Thyroid gland (tissue), 4 donors: ENCODE results near the gene LHX4. TPM values are rescaled to one million over a fixed set of nuclear protein-coding genes. Genes with fewer than 3 reads are reported as not detected.
A peak's percentile ranks its signal among the peaks of the same experiment; 100 is the strongest.

Experiments
- DNase-seq, 2 donors: peaks; one replicate each; pipeline ENCODE4 v3.0.0-alpha.2; 2019
- H3K27ac ChIP-seq, 3 donors: fragments of 200-600 bp; sonication (generic); 1 replicate in 2 of 3; 2 replicates in 1 of 3; pipeline ENCODE4 v1.5.1; 2016 to 2019; ENCODE audit warnings: mild to moderate bottlenecking in 1 of 3, moderate library complexity in 1 of 3
- H3K27me3 ChIP-seq: fragments of 200-600 bp; sonication (generic); one replicate; pipeline ENCODE4 v1.5.1; 2019
- H3K36me3 ChIP-seq, 2 donors: fragments of 200-600 bp; sonication (generic); one replicate each; pipeline ENCODE4 v1.5.1; 2016 to 2019
- H3K4me1 ChIP-seq, 2 donors: fragments of 200-600 bp; sonication (generic); one replicate each; pipeline ENCODE4 v1.5.1; 2017 to 2019
- H3K4me3 ChIP-seq, 3 donors: fragments of 200-600 bp; sonication (generic); replicated peaks in 1 of 3; 1 replicate in 2 of 3; 2 replicates in 1 of 3; pipeline ENCODE4 v1.5.1; 2016; ENCODE audit warnings: mild to moderate bottlenecking in 1 of 3
- H3K9me3 ChIP-seq: fragments of 200-600 bp; sonication (generic); one replicate; pipeline ENCODE4 v1.5.1; 2017
- POLR2A ChIP-seq, 2 donors: fragments of 450-650 bp; IDR thresholded peaks; one replicate each; pipeline ENCODE4 v1.6.1; 2017; ENCODE audit warnings: antibody characterized with exemption in 2 of 2, mild to moderate bottlenecking in 2 of 2, moderate library complexity in 1 of 2
- WGBS, 2 donors: methylation state at CpG; one replicate each; pipeline ENCODE4 v1.1.5; 2017; 5-methylcytosine and 5-hydroxymethylcytosine counted together
- intact Hi-C: fragments of 100-400 bp; cut with DNase I; formaldehyde crosslinking; loops from one replicate; pipeline ENCODE4 v1.15.1; 2023
- total RNA-seq, 4 donors: library from RNA; depleted of rRNA; stranded (reverse); fragments of >200 nt; gene quantifications; one replicate each; pipeline ENCODE4 v1.2.3, GENCODE V29; 2016
- TF ChIP-seq, protein P1 (sequence below), 6 experiments: fragments of 200-600 bp in 3 of 6; fragments of 450-650 bp in 3 of 6; sonication (generic) in 3 of 6; IDR thresholded peaks; one replicate each; pipeline ENCODE4 v1.5.1; 2016 to 2019; ENCODE audit warnings: antibody characterized with exemption in 6 of 6, mild to moderate bottlenecking in 2 of 6, inconsistent platforms in 1 of 6, moderate library complexity in 1 of 6

LHX4 gene
- total RNA-seq, 4 donors from 2014 or later, result not detected

GRCh38 chr1:180282401-180283044 is 52.5 kb downstream of the LHX4 start:
- no peaks in the 10 kb centered on the region for H3K27me3 ChIP-seq
- H3K9me3 ChIP-seq, result no peaks in the 10 kb centered on the region
- 76 to 79% methylated on average over 5 of the region's 5 CpGs for WGBS, 2 donors
- H3K27ac ChIP-seq, result no peak overlapping the region
- DNase-seq, result no peak
- H3K4me1 ChIP-seq, result peaks cover 11 to 15% of the 10 kb centered on the region in 2 donors
- H3K4me3 ChIP-seq, result no peak overlapping the region
- TF ChIP-seq, protein P1, sequence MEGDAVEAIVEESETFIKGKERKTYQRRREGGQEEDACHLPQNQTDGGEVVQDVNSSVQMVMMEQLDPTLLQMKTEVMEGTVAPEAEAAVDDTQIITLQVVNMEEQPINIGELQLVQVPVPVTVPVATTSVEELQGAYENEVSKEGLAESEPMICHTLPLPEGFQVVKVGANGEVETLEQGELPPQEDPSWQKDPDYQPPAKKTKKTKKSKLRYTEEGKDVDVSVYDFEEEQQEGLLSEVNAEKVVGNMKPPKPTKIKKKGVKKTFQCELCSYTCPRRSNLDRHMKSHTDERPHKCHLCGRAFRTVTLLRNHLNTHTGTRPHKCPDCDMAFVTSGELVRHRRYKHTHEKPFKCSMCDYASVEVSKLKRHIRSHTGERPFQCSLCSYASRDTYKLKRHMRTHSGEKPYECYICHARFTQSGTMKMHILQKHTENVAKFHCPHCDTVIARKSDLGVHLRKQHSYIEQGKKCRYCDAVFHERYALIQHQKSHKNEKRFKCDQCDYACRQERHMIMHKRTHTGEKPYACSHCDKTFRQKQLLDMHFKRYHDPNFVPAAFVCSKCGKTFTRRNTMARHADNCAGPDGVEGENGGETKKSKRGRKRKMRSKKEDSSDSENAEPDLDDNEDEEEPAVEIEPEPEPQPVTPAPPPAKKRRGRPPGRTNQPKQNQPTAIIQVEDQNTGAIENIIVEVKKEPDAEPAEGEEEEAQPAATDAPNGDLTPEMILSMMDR (IDR thresholded peaks at IDR 0.05), result no peak
- peaks cover 0 to 4% of the 10 kb centered on the region in 2 donors for H3K36me3 ChIP-seq
- intact Hi-C loops, result no loop called here

- no peak for TF ChIP-seq POLR2A (IDR thresholded peaks at IDR 0.05)
- TF ChIP-seq, protein P1 (IDR thresholded peaks at IDR 0.05), result no peak
- H3K27ac ChIP-seq, result no peak overlapping the region
- H3K36me3 ChIP-seq, result peaks cover 0 to 4% of the 10 kb centered on the region in 2 donors
- 92 to 97% methylated on average over 4 of the region's 4 CpGs for WGBS, 2 donors
- intact Hi-C loops, result no loop called here
- no peak overlapping the region for H3K4me3 ChIP-seq
- DNase-seq, result no peak
- H3K4me1 ChIP-seq, result peaks cover 5 to 9% of the 10 kb centered on the region in 2 donors
- H3K9me3 ChIP-seq, result no peaks in the 10 kb centered on the region
- H3K27me3 ChIP-seq, result no peaks in the 10 kb centered on the region
These were observed 53.0 kb downstream of the LHX4 start for GRCh38 chr1:180283098-180283497.

- DNase-seq, result no peak
- Histone ChIP-seq H3K4me1 (no peaks in the 10 kb centered on the region), H3K27me3 (no peaks in the 10 kb centered on the region), H3K9me3 (no peaks in the 10 kb centered on the region), H3K27ac (no peak overlapping the region), H3K36me3 (peaks cover 0 to 4% of the 10 kb centered on the region in 2 donors), H3K4me3 (no peak overlapping the region)
- intact Hi-C loops, result no loop called here
- TF ChIP-seq POLR2A (IDR thresholded peaks at IDR 0.05), result no peak
- TF ChIP-seq, protein P1 (IDR thresholded peaks at IDR 0.05), result no peak
These were observed 56.4 kb downstream of the LHX4 start for GRCh38 chr1:180286417-180286816.

DNA sequence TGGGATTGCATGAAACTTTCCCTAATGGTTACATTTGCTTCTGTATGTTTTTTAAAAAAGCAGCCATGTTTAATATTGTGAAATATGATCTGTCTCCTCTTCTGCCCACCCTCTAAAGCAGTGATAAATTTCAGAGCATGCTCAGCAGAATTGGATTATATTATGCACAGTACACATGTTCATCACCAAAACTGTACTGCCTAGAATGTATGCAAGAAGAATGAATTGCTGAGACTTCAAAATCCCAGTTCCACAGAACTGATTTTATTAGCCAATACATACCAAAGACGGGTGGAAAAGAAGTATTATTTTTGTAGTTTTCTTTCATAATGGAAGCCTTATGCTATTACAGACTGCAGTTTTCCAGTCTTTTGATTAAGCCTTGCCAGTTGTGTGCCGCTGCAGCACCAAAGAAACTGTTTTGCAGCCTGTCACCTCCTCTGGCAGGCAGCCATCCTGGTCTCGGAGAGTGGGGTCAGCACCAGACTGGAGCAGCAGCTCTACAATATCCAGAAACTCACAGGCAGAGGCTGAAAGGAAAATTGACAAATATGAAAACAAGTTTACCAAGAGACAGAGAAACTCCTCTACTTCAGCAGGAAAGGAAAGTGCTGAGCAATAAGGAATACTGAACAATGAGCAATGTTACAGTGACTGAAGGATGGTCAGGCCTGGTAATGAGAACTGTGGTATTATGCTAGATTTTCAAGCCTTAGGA is 58.1 kb downstream of the LHX4 start:
- WGBS, 2 donors, result 70 to 72% methylated on average over 3 of the region's 3 CpGs
- no peaks in the 10 kb centered on the region for H3K4me1 ChIP-seq
- intact Hi-C loops, result no loop called here
- DNase-seq, result peak; percentile 22 to 33
- no peak overlapping the region for H3K27ac ChIP-seq
- H3K4me3 ChIP-seq, result no peak overlapping the region
- H3K27me3 ChIP-seq, result no peaks in the 10 kb centered on the region
- no peaks in the 10 kb centered on the region for H3K9me3 ChIP-seq
- TF ChIP-seq, protein P1 (IDR thresholded peaks at IDR 0.05), result no peak
- TF ChIP-seq POLR2A (IDR thresholded peaks at IDR 0.05), result no peak
- H3K36me3 ChIP-seq, result peaks cover 0 to 4% of the 10 kb centered on the region in 2 donors

DNA sequence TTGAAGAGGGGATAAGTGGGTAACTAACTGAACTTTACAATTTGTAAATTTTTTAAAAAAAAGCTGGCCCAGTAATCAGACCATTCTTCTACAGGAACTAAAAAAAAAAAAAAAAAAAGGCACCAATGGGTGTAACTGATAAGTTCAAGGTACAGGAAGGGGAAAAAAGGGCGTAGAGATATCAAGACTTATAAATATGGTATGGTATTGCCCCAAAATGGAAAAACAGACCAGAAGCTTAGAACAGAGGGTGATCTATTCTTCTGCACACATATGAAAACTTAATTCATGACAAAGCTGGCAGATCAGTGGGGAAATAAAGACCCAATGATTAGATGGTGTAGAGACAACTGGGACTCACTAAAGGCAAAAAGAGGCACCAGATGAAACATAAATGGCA is 58.9 kb downstream of the LHX4 start:
- TF ChIP-seq POLR2A (IDR thresholded peaks at IDR 0.05), result no peak
- TF ChIP-seq, protein P1 (IDR thresholded peaks at IDR 0.05), result no peak
- intact Hi-C loops, result no loop called here
- Histone ChIP-seq H3K27me3 (no peaks in the 10 kb centered on the region), H3K4me1 (no peaks in the 10 kb centered on the region), H3K9me3 (no peaks in the 10 kb centered on the region), H3K36me3 (peaks cover 0 to 4% of the 10 kb centered on the region in 2 donors), H3K4me3 (no peak overlapping the region), H3K27ac (no peak overlapping the region)
- WGBS, 2 donors, result 84 to 100% methylated on average over 1 of the region's 1 CpG
- DNase-seq, result no peak
